Dermis lymphatic vessel endothelial cell (primary cell): ENCODE data around the gene PAK5. TPM values are rescaled to one million over a fixed set of nuclear protein-coding genes. Genes with fewer than 3 reads are reported as not detected.

Source experiments
- total RNA-seq: library from RNA; depleted of rRNA; stranded (reverse); fragments of >200 nt; gene quantifications from 2 replicates; pipeline ENCODE4 v1.2.1, GENCODE V29; 2014

Gene PAK5
- total RNA-seq = not detected in 2 replicates

GRCh38 chr20:9838378-9839295, at the start of gene PAK5:
Gene PAK5 (minus strand): TSS chr20:9839076. CDS start chr20:9644328, 194,748 bp downstream.

GRCh38 chr20:9514461-9515213, 324.2 kb downstream of the PAK5 start, which contains the start of gene LAMP5:
Gene LAMP5 (plus strand): TSS chr20:9514590. CDS start chr20:9514853, 263 bp downstream.

Other genes with a start within 250 kb of the PAK5 start
- 0.43 and 1.2 TPM in 2 replicates for gene ANKEF1, start 195.9 kb upstream of the PAK5 start, total RNA-seq